Measurements from ENCODE around the gene ARID1B. TPM values are rescaled to one million over a fixed set of nuclear protein-coding genes. Genes with fewer than 3 reads are reported as not detected.

Gene ARID1B
- total and polyA plus RNA-seq, 9 of the 15 experiments (the other 6 are each of a cell fraction or from before 2014, with no cell fraction given), result 12.5 to 50.5 (median 25.8) TPM

DNA sequence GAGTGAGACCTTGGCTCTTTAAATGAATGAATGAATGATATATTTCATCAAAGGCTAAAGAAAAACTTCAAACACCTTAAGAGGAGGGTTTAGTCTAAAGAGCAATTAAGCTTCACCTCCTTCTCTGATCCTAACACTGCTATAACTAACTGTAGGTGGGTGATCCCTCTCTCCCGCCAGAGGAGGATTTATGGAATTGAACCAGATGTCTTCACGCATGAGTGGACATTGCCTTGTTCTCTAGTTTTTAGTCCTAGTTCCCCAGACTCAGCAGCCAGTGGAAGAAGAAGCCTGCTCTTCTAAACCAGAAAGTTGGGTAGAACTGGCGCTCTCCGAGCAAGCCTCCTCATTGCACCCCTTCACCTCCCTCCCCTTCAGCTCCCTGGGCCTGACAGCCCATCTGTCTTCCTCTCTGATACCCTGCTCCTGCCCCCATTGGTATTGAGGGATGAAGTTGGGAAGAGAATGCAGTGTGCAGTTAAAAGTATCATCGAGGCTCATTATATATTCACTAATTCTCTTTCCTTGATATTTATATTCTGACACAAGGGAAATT, 142.7 kb downstream of the ARID1B start:
- H3K9me3 ChIP-seq (replicated peaks; ENCODE audit: control insufficient read depth, insufficient read depth, low read depth, low read length), result no peaks in the 10 kb centered on the region
- H3K4me2 ChIP-seq (ENCODE audit: insufficient read depth, low read length), result no peak overlapping the region
- no peak overlapping the region for H3K9ac ChIP-seq (ENCODE audit: insufficient read depth in 1 of 2, low read depth in 2 of 2, low read length in 2 of 2)
- 0 out of 5 replicates have a peak, but pooled peaks cover 0 to under 1% of the 10 kb centered on the region in 2 experiments for H3K4me1 ChIP-seq (replicated peaks in 1 of 2; ENCODE audit: control insufficient read depth in 2 of 2, insufficient read depth in 2 of 2, low read length in 2 of 2)
- H2AFZ ChIP-seq (ENCODE audit: low read depth, low read length), result no peak overlapping the region
- 90% methylated on average over 5 of the region's 5 CpGs for WGBS (ENCODE audit: insufficient coverage, low coverage, missing lambda C conversion rate)
- ATAC-seq (no peak), FAIRE-seq (no peak), DNase-seq (ENCODE audit: extremely low read depth in 1 of 4, low spot score in 3 of 4) (no peak)
- H3K9me1 ChIP-seq (ENCODE audit: control insufficient read depth, insufficient read depth, low read length), result no peaks in the 10 kb centered on the region
- no peak overlapping the region for H3K27ac ChIP-seq (ENCODE audit: extremely low read depth, low read depth, low read length)
- no peaks in the 10 kb centered on the region for H3K27me3 ChIP-seq (ENCODE audit: control insufficient read depth in 2 of 2, insufficient read depth in 2 of 2, low read length in 2 of 2)
- ChIA-PET POLR2A (interaction anchor here (0.6 kb wide), 1 partner anchor 31 kb away, joined by 3 read pairs; no protein-coding TSS in a partner anchor), CTCF (ENCODE audit: low intra/inter-chr PET ratio) (no interaction called here)
- intact Hi-C loops (cut with micrococcal nuclease) (no loop called here), in situ Hi-C loops (cut with MboI) (no loop called here)
- no peak overlapping the region for H3K4me3 ChIP-seq
- no peaks in the 10 kb centered on the region; the same call in 1 of the 2 replicates for H4K20me1 ChIP-seq (replicated peaks; ENCODE audit: control insufficient read depth, insufficient read depth, low read length)
- no peaks in the 10 kb centered on the region for H3K36me3 ChIP-seq (ENCODE audit: control insufficient read depth, insufficient read depth, low read length)
- H3K79me2 ChIP-seq (ENCODE audit: control insufficient read depth, insufficient read depth, low read length), result peaks cover 3% of the 10 kb centered on the region; the same call in 1 of the 3 replicates
- BruUV-seq (replicated peaks), result no TSS peak
- TF ChIP-seq KDM4B (IDR thresholded peaks at IDR 0.05; ENCODE audit: borderline replicate concordance in 2 of 2, low read depth in 1 of 2) (no peak), ZNF3 (CRISPR knock-in tag; IDR thresholded peaks at IDR 0.05) (no peak), ZFP30 (CRISPR knock-in tag; IDR thresholded peaks at IDR 0.05; ENCODE audit: borderline replicate concordance) (no peak), CREB1 (IDR thresholded peaks at IDR 0.05) (no peak), CREB1 (CRISPR knock-in tag; IDR thresholded peaks at IDR 0.05) (no peak), HDAC1 (IDR thresholded peaks at IDR 0.05) (no peak), NEUROD1 (IDR thresholded peaks at IDR 0.05; ENCODE audit: borderline replicate concordance, low read depth, low read length, partially characterized antibody) (no peak), RCOR1 (IDR thresholded peaks at IDR 0.05; ENCODE audit: borderline replicate concordance in 1 of 2, low read depth in 2 of 2, low read length in 2 of 2) (no peak)
- TF ChIP-seq, protein P1, sequence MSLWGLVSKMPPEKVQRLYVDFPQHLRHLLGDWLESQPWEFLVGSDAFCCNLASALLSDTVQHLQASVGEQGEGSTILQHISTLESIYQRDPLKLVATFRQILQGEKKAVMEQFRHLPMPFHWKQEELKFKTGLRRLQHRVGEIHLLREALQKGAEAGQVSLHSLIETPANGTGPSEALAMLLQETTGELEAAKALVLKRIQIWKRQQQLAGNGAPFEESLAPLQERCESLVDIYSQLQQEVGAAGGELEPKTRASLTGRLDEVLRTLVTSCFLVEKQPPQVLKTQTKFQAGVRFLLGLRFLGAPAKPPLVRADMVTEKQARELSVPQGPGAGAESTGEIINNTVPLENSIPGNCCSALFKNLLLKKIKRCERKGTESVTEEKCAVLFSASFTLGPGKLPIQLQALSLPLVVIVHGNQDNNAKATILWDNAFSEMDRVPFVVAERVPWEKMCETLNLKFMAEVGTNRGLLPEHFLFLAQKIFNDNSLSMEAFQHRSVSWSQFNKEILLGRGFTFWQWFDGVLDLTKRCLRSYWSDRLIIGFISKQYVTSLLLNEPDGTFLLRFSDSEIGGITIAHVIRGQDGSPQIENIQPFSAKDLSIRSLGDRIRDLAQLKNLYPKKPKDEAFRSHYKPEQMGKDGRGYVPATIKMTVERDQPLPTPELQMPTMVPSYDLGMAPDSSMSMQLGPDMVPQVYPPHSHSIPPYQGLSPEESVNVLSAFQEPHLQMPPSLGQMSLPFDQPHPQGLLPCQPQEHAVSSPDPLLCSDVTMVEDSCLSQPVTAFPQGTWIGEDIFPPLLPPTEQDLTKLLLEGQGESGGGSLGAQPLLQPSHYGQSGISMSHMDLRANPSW (CRISPR knock-in tag; IDR thresholded peaks at IDR 0.05), result no peak
